NB4 (cell line): ENCODE results near the gene ANGPTL5.

Experiments used
- DNase-seq: peaks from one replicate; pipeline ENCODE4 v3.0.0; 2010; ENCODE audit warnings: low read depth
- H3K4me3 ChIP-seq: one replicate; pipeline ENCODE4 v1.5.1; 2011; ENCODE audit warnings: mild to moderate bottlenecking, low read depth, low read length, moderate library complexity
- CTCF ChIP-seq: IDR thresholded peaks from one replicate; pipeline ENCODE4 v1.5.1; 2012; ENCODE audit warnings: low read depth, low read length
- MAX ChIP-seq: IDR thresholded peaks from 2 replicates; pipeline ENCODE4 v1.6.1; 2011; ENCODE audit warnings: low read depth, low read length
- MYC ChIP-seq: IDR thresholded peaks from 2 replicates; pipeline ENCODE4 v1.6.1; 2011; ENCODE audit warnings: low read depth, low read length
- POLR2A ChIP-seq: IDR thresholded peaks from 2 replicates; pipeline ENCODE4 v1.6.1; 2011; ENCODE audit warnings: mild to moderate bottlenecking; ENCODE audit not compliant: insufficient read length; ENCODE audit errors: extremely low read depth

The ANGPTL5 gene

DNA sequence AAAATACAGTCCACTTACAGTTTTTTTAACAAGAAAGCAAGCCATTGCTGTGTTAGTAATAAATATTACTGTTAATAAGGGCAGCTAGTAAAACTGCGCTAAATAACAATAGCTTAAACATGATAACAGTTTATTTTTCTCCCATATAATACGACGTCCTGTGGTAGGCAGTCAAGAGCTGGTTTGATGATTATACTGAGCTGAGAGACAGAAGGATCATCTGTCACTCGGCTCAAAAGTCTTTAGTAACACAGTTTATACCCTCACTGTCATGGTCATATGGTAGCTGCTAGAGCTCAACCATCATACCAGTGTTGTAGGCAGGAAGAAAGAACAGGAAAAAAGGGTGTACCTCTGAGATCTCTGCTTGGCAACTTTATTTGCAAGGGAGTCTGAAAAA, 29.1 kb upstream of the ANGPTL5 start:
- no peak for TF ChIP-seq CTCF
- no peak for TF ChIP-seq POLR2A
- TF ChIP-seq MAX: no peak
- no peak for TF ChIP-seq MYC
- DNase-seq: no peak
- no peak overlapping the region for H3K4me3 ChIP-seq

GRCh38 chr11:101944923-101945322, 28.6 kb upstream of the ANGPTL5 start:
- H3K4me3 ChIP-seq: no peak overlapping the region
- DNase-seq: no peak
- TF ChIP-seq MYC (no peak), MAX (no peak), CTCF (no peak), POLR2A (no peak)

DNA sequence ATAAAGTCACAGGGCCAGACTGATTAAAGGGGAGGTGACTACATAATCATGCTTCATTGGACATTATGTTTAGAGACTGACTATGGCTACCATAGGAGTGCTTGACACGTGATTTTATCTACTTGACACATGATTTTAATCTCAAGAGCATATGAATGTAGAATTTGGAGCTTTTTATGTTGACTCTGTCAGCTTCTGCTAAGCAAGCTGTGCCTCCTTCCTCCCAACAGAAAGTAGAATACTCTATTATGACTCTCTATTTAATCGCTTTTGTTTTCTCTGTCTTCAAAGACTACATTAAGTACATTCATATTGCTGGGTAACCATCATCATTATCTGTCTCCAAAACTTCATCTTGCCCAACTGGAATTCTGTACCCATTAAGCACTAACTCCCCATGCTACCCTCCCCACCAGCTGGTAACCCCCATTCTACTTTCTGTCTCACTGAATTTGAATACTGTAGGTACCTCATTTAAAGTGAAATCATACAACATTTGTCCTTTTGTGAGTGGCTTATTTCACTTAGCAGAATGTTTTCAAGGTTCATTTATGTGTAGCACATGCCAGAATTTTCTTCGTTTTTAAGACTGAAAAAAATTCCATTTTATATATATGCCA, 24.7 kb upstream of the ANGPTL5 start:
- no peak for DNase-seq
- no peak for TF ChIP-seq MYC
- TF ChIP-seq CTCF: no peak
- TF ChIP-seq MAX: no peak
- TF ChIP-seq POLR2A: no peak
- no peak overlapping the region for H3K4me3 ChIP-seq

- DNase-seq: no peak
- TF ChIP-seq MAX: no peak
- no peak for TF ChIP-seq POLR2A
- TF ChIP-seq CTCF: no peak
- no peak for TF ChIP-seq MYC
- no peak overlapping the region for H3K4me3 ChIP-seq
These were observed 15.4 kb upstream of the ANGPTL5 start for GRCh38 chr11:101931692-101932091.

DNA sequence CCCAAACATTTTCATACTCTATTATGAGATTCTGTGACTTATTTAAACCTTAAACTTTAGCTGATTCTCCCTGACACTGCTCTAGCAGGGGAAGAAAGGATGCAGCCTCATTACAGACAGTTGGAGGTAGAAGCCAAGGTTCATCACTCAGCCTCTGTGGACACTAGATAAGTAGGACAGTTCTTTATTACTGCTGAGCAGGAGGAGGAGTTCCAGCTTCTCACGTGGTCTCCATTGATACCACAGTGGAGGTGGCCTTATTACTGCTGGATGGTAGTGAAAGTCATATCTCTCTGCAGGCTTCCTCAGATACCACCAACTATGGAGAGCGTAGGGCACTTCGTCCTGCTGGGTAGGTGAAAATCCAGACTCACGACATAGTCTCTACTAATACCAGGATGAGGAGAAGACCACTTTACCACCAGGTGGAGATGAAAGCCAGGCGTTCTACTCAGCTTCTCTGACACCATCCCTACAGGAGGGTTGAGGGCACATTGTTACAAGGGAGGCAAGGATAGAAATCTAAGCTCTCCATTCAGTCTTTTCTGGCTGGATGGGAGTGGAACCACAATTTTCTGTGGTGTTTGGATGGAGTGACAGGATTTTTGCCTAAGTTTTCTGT, 13.1 kb upstream of the ANGPTL5 start:
- no peak overlapping the region for H3K4me3 ChIP-seq
- TF ChIP-seq MYC (no peak), POLR2A (no peak), CTCF (no peak), MAX (no peak)
- no peak for DNase-seq

- no peak for DNase-seq
- no peak overlapping the region for H3K4me3 ChIP-seq
- TF ChIP-seq MYC (no peak), POLR2A (no peak), CTCF (no peak), MAX (no peak)
These were observed 7.2 kb upstream of the ANGPTL5 start for GRCh38 chr11:101923554-101923953.
